SU-DHL-6 (cell line): ENCODE data around the gene NMNAT2.

Source experiments
- EZH2phosphoT487 ChIP-seq: fragments of 200-600 bp; sonication (generic), shearing (Covaris generic); conservative IDR thresholded peaks from 2 replicates; pipeline ENCODE4 v1.6.1; 2018; ENCODE audit warnings: mild to moderate bottlenecking, antibody characterized with exemption, low read length, moderate library complexity, mixed read lengths
- TF ChIP-seq, protein P1 (sequence below): fragments of 200-600 bp; sonication (generic); IDR thresholded peaks from one replicate; pipeline ENCODE4 v1.5.1; 2017; ENCODE audit warnings: antibody characterized with exemption, mild to moderate bottlenecking, low read length, moderate library complexity; ENCODE audit not compliant: insufficient read depth, poor library complexity, severe bottlenecking

GRCh38 chr1:183239793-183240525 is 178.2 kb downstream of the NMNAT2 start:
- TF ChIP-seq, protein P1, sequence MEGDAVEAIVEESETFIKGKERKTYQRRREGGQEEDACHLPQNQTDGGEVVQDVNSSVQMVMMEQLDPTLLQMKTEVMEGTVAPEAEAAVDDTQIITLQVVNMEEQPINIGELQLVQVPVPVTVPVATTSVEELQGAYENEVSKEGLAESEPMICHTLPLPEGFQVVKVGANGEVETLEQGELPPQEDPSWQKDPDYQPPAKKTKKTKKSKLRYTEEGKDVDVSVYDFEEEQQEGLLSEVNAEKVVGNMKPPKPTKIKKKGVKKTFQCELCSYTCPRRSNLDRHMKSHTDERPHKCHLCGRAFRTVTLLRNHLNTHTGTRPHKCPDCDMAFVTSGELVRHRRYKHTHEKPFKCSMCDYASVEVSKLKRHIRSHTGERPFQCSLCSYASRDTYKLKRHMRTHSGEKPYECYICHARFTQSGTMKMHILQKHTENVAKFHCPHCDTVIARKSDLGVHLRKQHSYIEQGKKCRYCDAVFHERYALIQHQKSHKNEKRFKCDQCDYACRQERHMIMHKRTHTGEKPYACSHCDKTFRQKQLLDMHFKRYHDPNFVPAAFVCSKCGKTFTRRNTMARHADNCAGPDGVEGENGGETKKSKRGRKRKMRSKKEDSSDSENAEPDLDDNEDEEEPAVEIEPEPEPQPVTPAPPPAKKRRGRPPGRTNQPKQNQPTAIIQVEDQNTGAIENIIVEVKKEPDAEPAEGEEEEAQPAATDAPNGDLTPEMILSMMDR = no peak
- TF ChIP-seq EZH2phosphoT487 = no peak
